GM21619 (cell line): Measurements from ENCODE around the gene GTF2A1.

ENCODE experiments used
- ATAC-seq: cut with Tn5 transposase; IDR thresholded peaks from one replicate; pipeline ENCODE4 v1.9.1; 2021; ENCODE audit not compliant: unreplicated experiment

Gene GTF2A1

GRCh38 chr14:81179631-81180030 lies 41.1 kb downstream of the GTF2A1 start:
- no peak for ATAC-seq

DNA sequence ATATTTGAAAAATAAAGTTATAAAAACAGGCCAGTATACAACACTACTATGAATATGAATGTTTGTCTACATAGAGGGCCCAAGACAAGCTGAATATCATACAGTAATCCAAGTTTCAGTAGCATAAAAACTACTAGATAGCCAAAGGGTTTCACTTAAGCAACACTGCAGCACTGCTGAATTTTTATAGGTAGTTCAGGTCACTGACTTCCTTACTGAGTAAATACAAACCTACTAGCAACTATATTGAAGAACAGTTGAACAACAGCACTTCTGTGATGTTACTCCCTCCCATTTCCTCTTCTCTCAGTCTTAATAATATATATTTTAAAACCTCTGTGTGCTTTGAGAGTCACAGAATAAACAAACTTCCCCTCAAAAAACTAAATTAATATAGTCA lies 42.7 kb downstream of the GTF2A1 start:
- ATAC-seq: peak; percentile 65

DNA sequence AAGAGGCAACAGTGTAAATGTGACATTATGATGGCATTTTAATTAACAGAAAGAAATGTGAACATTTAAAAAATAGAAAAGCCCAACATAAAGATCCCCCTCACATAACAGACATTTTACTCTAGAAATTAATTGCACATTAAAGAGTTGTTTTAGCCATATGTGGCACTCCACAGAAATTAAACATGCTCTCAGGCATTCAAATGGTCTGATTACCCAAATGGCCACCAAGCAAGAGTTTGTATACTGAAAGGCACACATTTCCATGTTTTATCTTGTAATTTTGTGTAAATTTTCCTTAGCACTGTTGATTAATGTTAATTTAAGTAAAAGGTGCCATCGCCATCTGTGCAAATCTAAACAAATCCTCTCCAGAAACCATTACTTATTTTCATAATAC lies 43.5 kb downstream of the GTF2A1 start:
- no peak for ATAC-seq

GRCh38 chr14:81176241-81176640 lies 44.5 kb downstream of the GTF2A1 start:
- no peak for ATAC-seq

- peak; percentile 21 for ATAC-seq
These were observed 47.9 kb downstream of the GTF2A1 start for GRCh38 chr14:81172881-81173280.

DNA sequence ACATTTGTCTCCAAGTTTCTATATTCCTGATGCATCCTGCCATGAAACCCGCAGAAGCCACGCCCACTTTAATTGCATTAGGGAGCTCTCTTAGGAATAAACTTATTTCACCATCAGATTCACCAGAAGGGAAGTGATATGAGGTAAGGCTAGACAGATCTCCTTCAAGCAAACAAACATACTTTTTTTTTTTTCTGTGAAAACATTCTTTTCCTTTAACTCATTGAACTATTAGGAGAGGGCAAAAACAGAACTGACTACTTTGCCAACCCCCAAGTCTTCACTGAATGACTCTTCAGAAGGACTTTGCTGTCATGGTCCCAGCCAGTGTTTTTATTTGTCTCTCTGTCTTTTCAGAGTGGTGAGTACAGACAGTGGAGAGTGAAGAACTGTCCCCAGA lies 48.4 kb downstream of the GTF2A1 start:
- peak; percentile 19 for ATAC-seq

- no peak for ATAC-seq
These were observed 49.9 kb downstream of the GTF2A1 start for GRCh38 chr14:81170829-81171195.

DNA sequence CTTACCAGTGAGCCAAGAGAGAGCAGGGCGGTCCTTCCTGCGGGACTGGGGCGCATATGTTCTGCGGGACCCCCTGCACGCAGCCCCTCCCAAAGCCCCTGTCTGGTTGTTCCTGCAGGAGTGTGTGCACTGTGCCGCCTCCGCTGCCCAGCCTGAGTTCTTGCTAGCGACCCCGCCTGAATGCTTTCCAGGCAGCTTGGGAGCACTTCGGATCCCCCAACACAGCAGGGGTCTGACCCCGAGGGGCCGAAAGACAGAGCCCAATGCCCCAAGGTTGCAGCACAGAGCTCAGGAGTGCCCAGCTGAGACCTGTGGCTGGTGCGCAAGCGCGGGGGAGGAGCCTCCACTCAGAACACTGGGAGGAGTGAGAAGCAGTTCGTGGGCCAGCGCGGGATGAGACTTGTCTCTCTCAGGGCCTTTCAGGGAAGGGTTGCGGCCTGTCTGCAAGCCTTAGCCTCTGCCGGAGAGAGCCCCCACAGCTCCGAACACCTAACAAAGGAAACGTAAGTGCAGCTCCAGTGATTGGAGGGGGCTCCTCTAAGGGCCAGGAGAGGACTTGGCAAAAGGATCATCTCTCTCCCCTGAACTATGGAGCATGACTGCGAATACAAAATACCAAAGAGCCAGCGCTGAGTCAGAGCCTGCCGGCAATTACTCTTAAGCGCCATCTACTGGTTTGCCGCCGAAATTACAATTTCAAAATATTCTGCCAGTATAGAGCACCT lies 50.5 kb downstream of the GTF2A1 start:
- peak; percentile 94 for ATAC-seq

DNA sequence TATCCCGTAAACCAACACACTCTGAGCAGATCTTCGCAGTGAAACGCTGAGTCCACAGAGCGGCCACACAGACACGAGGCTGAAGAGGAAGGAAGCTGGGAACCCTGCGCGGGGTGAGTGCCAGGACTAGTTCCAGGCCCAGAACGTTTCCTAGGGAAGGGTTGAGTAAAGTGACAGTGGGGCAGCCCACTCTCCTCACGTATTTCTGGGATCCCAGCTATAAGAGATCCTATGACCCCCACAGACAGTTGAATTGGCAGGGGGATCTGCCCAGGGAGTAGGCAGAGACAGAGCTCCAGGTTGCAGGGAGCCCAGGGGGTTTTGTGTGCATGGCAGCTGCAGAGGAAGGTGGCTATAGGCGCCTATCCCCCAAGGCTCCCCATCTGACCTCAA lies 51.1 kb downstream of the GTF2A1 start:
- ATAC-seq: peak; percentile 19

DNA sequence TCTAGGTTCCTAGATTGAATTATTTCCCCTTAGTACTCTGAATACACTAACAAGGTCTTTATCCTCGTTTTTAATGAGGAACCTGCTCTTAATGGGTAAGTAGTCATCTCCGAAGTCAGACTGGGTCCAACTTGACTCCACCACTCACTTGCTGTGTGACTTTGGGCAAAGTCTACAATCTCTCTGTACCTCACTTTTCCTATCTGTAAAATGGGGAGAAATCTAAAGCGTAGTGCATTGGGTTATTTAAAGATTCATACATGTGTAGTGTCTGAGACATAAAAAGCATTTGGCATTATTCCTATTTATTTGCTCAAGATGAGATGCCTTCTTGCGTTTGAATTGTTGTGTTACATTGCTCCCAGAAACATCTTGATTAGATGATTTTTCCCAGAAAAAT lies 51.5 kb downstream of the GTF2A1 start:
- no peak for ATAC-seq

GRCh38 chr14:81166121-81166520 lies 54.6 kb downstream of the GTF2A1 start:
- ATAC-seq: no peak

GRCh38 chr14:81165188-81165587 lies 55.6 kb downstream of the GTF2A1 start:
- ATAC-seq: no peak

- peak; percentile 93 for ATAC-seq
These were observed 56.5 kb downstream of the GTF2A1 start for GRCh38 chr14:81164167-81164774.

DNA sequence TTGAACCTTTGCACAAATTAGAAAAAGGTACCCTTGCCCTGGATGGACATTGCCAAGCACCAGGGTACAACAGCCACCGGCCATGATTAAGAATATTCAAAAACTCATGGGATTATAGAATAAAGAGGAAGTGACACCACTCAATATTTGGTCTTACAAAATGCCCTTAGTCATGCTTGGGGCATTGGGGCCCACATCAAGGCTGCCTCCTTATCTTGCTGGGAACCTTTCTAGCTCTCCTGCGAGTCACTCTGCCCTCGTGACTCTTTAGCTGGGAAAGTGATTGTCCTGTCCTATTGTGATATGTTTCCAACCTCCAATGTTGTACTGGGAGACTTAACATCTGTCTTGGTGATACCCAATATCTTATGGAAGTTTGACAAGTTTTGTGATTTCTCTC lies 57.8 kb downstream of the GTF2A1 start:
- no peak for ATAC-seq

- ATAC-seq: no peak
These were observed 59.0 kb downstream of the GTF2A1 start for GRCh38 chr14:81161749-81162148.

DNA sequence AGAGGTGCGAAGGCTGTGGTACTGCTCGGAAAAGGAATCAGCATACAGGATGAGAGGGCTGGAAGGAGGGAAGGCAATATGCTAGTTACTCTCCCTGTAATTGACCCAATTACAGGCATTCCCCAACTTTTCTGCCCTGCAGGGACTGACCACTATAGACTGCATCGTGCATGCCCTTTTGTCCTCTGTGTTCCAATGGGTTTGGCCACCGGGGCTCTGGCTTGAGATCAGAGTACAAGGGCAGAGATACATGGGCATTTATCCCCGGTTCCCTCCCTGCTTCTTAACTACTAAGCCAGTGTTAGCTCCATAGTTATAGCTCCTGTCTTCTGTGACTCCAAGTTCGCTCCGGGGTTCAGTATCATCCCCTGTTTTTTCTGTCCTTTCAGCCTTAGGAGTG lies 59.7 kb downstream of the GTF2A1 start:
- no peak for ATAC-seq

DNA sequence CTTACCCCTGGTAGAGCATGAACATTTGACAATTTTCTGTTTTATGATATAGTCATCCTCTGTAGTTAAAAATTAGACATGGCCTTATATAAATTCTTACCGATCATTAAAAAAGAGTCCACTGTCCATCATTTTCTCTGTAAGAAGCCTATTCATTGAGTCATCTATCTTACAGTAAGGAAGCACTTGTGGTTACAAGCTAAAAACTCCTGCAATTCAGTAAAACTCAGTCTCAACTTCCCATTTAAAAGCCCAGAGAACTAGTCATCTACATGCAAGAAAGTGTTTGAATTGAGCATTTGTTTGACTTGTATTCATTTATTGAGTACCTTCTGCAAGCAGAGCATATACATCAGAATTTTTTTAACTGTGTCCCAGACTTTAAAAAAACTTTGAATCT lies 63.3 kb downstream of the GTF2A1 start:
- ATAC-seq: no peak

- ATAC-seq: no peak
These were observed 67.6 kb downstream of the GTF2A1 start for GRCh38 chr14:81153187-81153586.

DNA sequence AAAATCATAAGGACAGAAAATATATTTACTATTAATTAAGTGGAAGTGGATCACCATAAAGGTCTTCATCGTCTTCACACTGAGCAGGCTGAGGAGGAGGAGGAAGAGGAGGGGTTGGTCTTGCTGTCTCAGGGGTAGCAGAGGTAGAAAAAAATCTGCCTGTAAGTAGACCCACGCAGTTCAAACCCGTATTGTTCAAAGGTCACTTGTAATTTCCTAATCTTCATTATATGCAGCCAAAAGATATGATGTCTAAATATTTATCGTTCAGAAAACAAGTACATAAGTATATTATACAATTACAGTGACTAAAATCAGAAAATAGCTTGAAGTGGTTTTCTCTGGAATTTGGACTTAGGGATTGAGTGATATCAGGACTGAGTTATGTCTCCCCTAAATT lies 72.1 kb downstream of the GTF2A1 start:
- ATAC-seq: no peak

GRCh38 chr14:81147140-81147897 lies 73.4 kb downstream of the GTF2A1 start:
- peak; percentile 67 for ATAC-seq

- no peak for ATAC-seq
These were observed 75.7 kb downstream of the GTF2A1 start for GRCh38 chr14:81144824-81145603.
